ENCODE measurements around the gene MAML2. TPM values are rescaled to one million over a fixed set of nuclear protein-coding genes. Genes with fewer than 3 reads are reported as not detected.

The MAML2 gene
- total and polyA plus RNA-seq, 9 of the 15 experiments (the other 6 are each of a cell fraction or from before 2014, with no cell fraction given): 0.79 to 6.8 (median 4.8) TPM

DNA sequence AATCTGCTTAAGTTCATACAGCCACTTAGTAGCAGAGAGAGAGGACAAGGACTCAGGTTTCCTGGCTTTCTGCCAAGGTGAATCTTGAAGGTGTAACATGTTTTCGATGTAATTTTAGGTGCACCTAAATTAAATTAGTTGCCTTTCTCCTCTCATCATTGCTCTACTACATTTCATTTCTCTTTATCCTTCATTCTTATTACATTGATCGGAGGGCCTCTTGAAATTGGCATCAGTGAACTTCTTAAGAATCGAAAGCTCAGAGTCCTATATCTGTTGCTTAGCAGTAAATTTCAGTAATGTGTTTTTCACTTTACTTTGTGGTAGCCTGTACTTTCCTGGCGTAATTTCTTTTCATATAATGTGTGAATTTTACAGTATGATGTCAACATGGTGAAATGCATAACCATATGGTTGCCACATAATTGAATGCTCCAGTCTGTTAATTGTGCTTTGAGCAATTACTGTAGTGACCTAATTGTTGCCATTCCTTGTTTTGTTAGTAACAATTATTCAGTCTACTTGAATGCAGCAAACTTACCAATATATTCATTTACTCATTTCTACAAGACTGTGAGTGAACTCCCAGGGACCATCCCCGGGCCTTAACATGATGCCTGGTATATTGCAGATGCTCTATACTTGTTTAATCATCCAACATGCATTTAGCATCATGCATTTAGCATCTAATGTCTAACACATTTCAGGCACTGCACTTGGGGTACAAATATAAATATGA, 138.1 kb downstream of the MAML2 start:
- Histone ChIP-seq H3K9ac (ENCODE audit: insufficient read depth in 1 of 2, low read depth in 2 of 2, low read length in 2 of 2) (no peak overlapping the region), H3K4me1 (replicated peaks in 1 of 2; ENCODE audit: control insufficient read depth in 2 of 2, insufficient read depth in 2 of 2, low read length in 2 of 2) (no peaks in the 10 kb centered on the region; a peak in 1 of 5 replicates), H3K9me3 (replicated peaks; ENCODE audit: control insufficient read depth, insufficient read depth, low read depth, low read length) (no peaks in the 10 kb centered on the region), H4K20me1 (replicated peaks; ENCODE audit: control insufficient read depth, insufficient read depth, low read length) (no peaks in the 10 kb centered on the region), H3K4me2 (ENCODE audit: insufficient read depth, low read length) (no peak overlapping the region), H3K27me3 (ENCODE audit: control insufficient read depth in 2 of 2, insufficient read depth in 2 of 2, low read length in 2 of 2) (no peaks in the 10 kb centered on the region), H3K9me1 (ENCODE audit: control insufficient read depth, insufficient read depth, low read length) (no peaks in the 10 kb centered on the region), H3K27ac (ENCODE audit: extremely low read depth, low read depth, low read length) (no peak overlapping the region), H3K4me3 (no peak overlapping the region), H3K79me2 (ENCODE audit: control insufficient read depth, insufficient read depth, low read length) (no peaks in the 10 kb centered on the region), H3K36me3 (ENCODE audit: control insufficient read depth, insufficient read depth, low read length) (no peaks in the 10 kb centered on the region), H2AFZ (ENCODE audit: low read depth, low read length) (no peak overlapping the region)
- no TSS peak for BruUV-seq (replicated peaks)
- TF ChIP-seq MBD2 (IDR thresholded peaks at IDR 0.05; ENCODE audit: borderline replicate concordance, low read depth) (no peak), NFIC (IDR thresholded peaks at IDR 0.05) (peak; percentile 85)
- FAIRE-seq (no peak), DNase-seq (ENCODE audit: extremely low read depth in 1 of 4, low spot score in 3 of 4) (no peak), ATAC-seq (no peak)
- WGBS (ENCODE audit: insufficient coverage, low coverage, missing lambda C conversion rate): 68% methylated on average over 5 of the region's 5 CpGs
- in situ Hi-C loops (cut with MboI): no loop called here
- POLR2A ChIA-PET: no interaction called here
- CTCF ChIA-PET (ENCODE audit: low intra/inter-chr PET ratio): no interaction called here
- intact Hi-C loops (cut with micrococcal nuclease): no loop called here

DNA sequence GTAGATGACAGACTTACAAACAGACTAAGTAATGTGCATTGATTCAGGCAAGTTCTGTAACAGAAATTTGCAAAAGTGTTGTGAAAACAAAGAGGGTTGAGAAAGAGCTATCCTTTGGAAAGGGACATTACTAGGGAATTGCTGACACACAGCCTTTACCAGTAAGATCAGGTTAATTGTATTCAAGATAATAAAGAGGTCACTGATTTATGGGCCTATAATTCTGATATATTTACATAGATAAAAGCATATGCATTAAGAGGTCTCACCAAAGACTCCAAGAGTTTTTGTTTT, 138.7 kb downstream of the MAML2 start:
- CTCF ChIA-PET (ENCODE audit: low intra/inter-chr PET ratio): no interaction called here
- Histone ChIP-seq H4K20me1 (replicated peaks; ENCODE audit: control insufficient read depth, insufficient read depth, low read length) (no peaks in the 10 kb centered on the region), H3K9ac (ENCODE audit: insufficient read depth in 1 of 2, low read depth in 2 of 2, low read length in 2 of 2) (no peak overlapping the region), H3K9me3 (replicated peaks; ENCODE audit: control insufficient read depth, insufficient read depth, low read depth, low read length) (no peaks in the 10 kb centered on the region), H2AFZ (ENCODE audit: low read depth, low read length) (no peak overlapping the region), H3K4me3 (no peak overlapping the region), H3K36me3 (ENCODE audit: control insufficient read depth, insufficient read depth, low read length) (no peaks in the 10 kb centered on the region), H3K4me1 (replicated peaks in 1 of 2; ENCODE audit: control insufficient read depth in 2 of 2, insufficient read depth in 2 of 2, low read length in 2 of 2) (no peaks in the 10 kb centered on the region; a peak in 1 of 5 replicates), H3K27ac (ENCODE audit: extremely low read depth, low read depth, low read length) (no peak overlapping the region), H3K9me1 (ENCODE audit: control insufficient read depth, insufficient read depth, low read length) (no peaks in the 10 kb centered on the region), H3K79me2 (ENCODE audit: control insufficient read depth, insufficient read depth, low read length) (no peaks in the 10 kb centered on the region), H3K4me2 (ENCODE audit: insufficient read depth, low read length) (no peak overlapping the region), H3K27me3 (ENCODE audit: control insufficient read depth in 2 of 2, insufficient read depth in 2 of 2, low read length in 2 of 2) (no peaks in the 10 kb centered on the region)
- intact Hi-C loops (cut with micrococcal nuclease) (no loop called here), in situ Hi-C loops (cut with MboI) (no loop called here)
- POLR2A ChIA-PET: no interaction called here
- ATAC-seq (no peak), FAIRE-seq (no peak), DNase-seq (ENCODE audit: extremely low read depth in 1 of 4, low spot score in 3 of 4) (no peak)
- no peak for TF ChIP-seq ETV6 (IDR thresholded peaks at IDR 0.05; ENCODE audit: borderline replicate concordance in 1 of 2, low read depth in 2 of 2, low read length in 1 of 2)
- TF ChIP-seq ETV6 (CRISPR knock-in tag; IDR thresholded peaks at IDR 0.05; ENCODE audit: borderline replicate concordance): no peak
- TF ChIP-seq ZNF134 (CRISPR knock-in tag; conservative IDR thresholded peaks at IDR 0.05): no peak
- BruUV-seq (replicated peaks): no TSS peak

Data from K562 (cell line).